HFFc6 (cell line): ENCODE results near the gene ATP6V0B. TPM values are rescaled to one million over a fixed set of nuclear protein-coding genes. Genes with fewer than 3 reads are reported as not detected.

Experiments used
- DNase-seq: peaks from one replicate; pipeline ENCODE4 v3.0.0-alpha.2; 2018
- H3K27ac Mint-ChIP-seq: 2 replicates; pipeline ENCODE4 v1.8.0; 2020; ENCODE audit warnings: mild to moderate bottlenecking, mixed read lengths
- H3K27me3 Mint-ChIP-seq: 2 replicates; pipeline ENCODE4 v1.8.0; 2021; ENCODE audit warnings: mild to moderate bottlenecking, moderate library complexity, mixed read lengths; ENCODE audit not compliant: insufficient read depth
- H3K36me3 Mint-ChIP-seq: 2 replicates; pipeline ENCODE4 v1.8.0; 2021; ENCODE audit warnings: low read depth, mixed read lengths
- H3K4me1 Mint-ChIP-seq: 2 replicates; pipeline ENCODE4 v1.8.0; 2020; ENCODE audit warnings: low read depth, mixed read lengths
- H3K4me3 Mint-ChIP-seq: 2 replicates; pipeline ENCODE4 v1.8.0; 2020; ENCODE audit warnings: mild to moderate bottlenecking, moderate library complexity, mixed read lengths
- H3K9me3 Mint-ChIP-seq: 2 replicates; pipeline ENCODE4 v1.8.0; 2020; ENCODE audit warnings: mild to moderate bottlenecking, mixed read lengths
- total RNA-seq, 6 experiments: library from RNA; stranded (reverse); fragmentation: NEBNext Ultra II Directional; extraction: Animal tissue kit (Norgen Biotek cat#: 25700); gene quantifications; 2 replicates in 1 of 6; 3 replicates in 5 of 6; pipeline ENCODE4 v1.2.3, GENCODE V29; 2021
- TF ChIP-seq, protein P1 (sequence below): fragments of 200-600 bp; sonication (generic); IDR thresholded peaks from 2 replicates; pipeline ENCODE4 v1.5.0; 2021; ENCODE audit warnings: antibody characterized with exemption, mild to moderate bottlenecking

Gene ATP6V0B
- total RNA-seq, 6 experiments from 2014 or later: 145 to 191 (median 155) TPM

DNA sequence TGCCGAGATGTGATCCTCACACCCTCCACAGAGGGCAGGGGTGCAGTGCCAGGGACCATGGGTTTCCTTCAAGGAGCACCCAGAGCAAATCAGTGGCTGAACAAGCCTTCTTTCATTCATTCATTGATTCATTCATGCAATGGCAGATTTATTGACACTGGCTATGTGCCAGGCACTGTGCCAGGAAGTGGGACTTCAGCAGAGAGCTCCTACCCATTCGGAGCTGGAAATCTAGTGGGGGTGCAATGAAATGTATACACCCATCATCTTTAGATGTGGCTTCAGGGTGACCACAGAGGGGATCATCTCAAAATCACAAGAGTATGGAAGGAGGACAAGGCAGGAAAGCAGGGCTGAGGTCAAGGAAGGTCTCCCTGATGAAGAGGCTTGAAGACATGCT lies 37.6 kb downstream of the ATP6V0B start:
- Mint-ChIP-seq H3K27me3 (peaks cover 5% of the 10 kb centered on the region), H3K9me3 (no peaks in the 10 kb centered on the region), H3K4me1 (no peaks in the 10 kb centered on the region), H3K36me3 (no peaks in the 10 kb centered on the region), H3K4me3 (no peak overlapping the region), H3K27ac (no peak overlapping the region)
- TF ChIP-seq, protein P1, sequence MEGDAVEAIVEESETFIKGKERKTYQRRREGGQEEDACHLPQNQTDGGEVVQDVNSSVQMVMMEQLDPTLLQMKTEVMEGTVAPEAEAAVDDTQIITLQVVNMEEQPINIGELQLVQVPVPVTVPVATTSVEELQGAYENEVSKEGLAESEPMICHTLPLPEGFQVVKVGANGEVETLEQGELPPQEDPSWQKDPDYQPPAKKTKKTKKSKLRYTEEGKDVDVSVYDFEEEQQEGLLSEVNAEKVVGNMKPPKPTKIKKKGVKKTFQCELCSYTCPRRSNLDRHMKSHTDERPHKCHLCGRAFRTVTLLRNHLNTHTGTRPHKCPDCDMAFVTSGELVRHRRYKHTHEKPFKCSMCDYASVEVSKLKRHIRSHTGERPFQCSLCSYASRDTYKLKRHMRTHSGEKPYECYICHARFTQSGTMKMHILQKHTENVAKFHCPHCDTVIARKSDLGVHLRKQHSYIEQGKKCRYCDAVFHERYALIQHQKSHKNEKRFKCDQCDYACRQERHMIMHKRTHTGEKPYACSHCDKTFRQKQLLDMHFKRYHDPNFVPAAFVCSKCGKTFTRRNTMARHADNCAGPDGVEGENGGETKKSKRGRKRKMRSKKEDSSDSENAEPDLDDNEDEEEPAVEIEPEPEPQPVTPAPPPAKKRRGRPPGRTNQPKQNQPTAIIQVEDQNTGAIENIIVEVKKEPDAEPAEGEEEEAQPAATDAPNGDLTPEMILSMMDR: no peak
- DNase-seq: no peak

DNA sequence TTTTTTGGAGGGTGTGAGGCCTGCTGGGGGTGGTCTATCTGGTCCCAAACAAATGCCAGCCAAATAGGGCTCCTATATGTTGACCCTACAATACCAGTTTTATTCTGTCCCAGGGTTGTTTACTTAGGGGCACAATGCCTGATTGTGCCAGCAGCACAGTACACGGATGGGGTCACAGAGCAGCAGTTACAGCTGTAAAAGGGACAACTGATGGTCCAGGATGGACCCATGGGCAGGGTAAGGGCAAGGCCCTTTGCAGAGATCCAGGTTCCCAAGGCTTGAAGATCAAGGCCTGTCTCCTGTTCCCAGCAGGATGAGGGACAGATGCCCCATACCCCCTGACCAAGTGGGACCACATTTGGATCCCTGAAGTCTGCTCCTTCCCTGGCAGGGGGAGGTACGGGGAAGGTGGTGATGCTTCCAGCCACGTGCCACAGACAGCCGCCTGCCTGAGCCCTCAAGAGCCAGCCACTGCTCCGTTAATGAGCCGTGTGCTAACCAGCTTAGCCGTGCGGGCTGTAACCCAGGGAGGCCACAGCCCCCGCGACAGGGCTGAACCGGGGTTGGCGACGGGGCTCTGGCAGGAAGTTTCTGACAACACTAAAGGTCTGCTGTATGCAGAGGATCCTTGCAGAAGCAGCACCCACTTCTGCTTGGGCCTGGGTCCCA lies 38.3 kb downstream of the ATP6V0B start:
- Mint-ChIP-seq H3K36me3 (no peaks in the 10 kb centered on the region), H3K4me1 (no peaks in the 10 kb centered on the region), H3K9me3 (no peaks in the 10 kb centered on the region), H3K27me3 (peaks cover 4% of the 10 kb centered on the region), H3K27ac (no peak overlapping the region), H3K4me3 (no peak overlapping the region)
- TF ChIP-seq, protein P1: no peak
- DNase-seq: no peak

DNA sequence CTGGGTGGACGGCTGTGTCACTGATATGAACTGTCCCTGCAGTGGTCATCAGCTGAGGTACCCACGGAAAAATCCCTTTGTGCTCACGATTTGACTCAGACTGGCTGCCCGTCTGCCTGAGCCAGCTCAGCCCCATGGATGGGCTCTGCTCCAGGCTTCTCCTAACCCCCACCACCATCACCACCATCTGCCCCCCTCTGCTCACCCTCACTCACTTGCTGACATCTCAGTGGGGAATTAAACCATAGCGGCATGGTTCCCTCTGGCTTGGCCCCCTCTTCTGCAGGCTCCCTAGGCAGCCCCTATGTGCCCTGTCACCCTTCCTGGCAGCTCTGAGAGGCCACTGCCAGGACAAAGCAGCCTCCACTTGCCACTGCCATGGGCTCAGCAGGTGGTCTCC lies 39.2 kb downstream of the ATP6V0B start:
- Mint-ChIP-seq H3K36me3 (no peaks in the 10 kb centered on the region), H3K9me3 (no peaks in the 10 kb centered on the region), H3K27ac (no peak overlapping the region), H3K4me1 (no peaks in the 10 kb centered on the region), H3K4me3 (no peak overlapping the region), H3K27me3 (peaks cover 3% of the 10 kb centered on the region)
- no peak for DNase-seq
- TF ChIP-seq, protein P1: no peak

DNA sequence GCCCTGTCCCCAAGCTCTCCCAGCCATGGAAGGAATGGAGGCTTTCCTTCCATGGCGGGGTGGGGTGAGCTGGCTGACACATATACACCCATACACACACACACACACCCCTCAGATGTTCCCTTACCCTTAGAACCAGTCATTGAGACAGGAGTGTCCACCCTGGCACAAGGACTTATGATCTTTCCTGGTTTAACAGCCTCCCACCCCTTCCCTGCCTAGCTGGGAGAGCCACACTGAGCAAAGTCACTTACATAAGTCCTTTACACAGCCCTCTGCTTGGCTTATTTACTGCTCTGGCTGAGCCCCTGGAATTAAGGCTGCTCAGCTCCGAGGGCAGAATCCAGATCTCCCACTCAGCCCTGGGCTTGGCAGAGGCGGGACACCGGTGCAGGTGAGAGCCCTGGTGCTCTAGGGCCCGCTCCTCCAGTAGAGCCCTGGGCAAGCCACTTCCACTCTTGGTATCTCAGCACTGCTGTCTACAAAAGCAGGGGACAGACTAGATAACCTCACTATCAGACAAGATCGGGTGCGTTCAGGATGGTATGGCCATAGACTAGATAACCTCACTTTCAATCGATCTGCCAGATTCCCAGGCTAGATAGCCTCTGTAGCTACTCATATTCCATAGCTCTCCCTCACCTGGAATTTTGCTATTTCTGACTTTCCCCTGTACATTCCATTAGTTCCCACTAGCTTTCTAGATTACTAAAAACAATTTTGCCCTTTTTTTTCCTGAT lies 39.8 kb downstream of the ATP6V0B start:
- Mint-ChIP-seq H3K4me1 (no peaks in the 10 kb centered on the region), H3K9me3 (no peaks in the 10 kb centered on the region), H3K27me3 (peaks cover 2% of the 10 kb centered on the region), H3K36me3 (no peaks in the 10 kb centered on the region), H3K4me3 (no peak overlapping the region), H3K27ac (no peak overlapping the region)
- TF ChIP-seq, protein P1: no peak
- no peak for DNase-seq

DNA sequence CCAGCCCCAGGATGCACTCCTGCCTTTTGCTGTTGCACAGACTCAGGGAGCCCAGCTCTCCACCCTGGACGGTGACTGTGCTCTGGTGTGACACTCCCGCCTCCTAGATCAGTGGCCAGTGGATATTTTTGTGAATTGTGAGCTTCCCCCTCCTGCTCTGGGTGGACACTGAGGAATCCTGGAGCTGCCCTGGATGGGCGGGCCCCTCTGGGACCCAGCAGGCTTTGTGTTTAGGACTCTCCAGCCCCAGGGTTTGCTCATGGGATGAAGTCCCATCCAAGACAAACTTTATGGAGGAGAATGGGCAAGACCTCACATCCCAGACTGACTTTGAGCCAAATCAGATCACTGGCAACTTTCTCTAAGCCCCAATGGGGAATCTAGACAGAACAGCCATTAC lies 40.4 kb downstream of the ATP6V0B start:
- Mint-ChIP-seq H3K27me3 (no peaks in the 10 kb centered on the region), H3K4me1 (no peaks in the 10 kb centered on the region), H3K9me3 (no peaks in the 10 kb centered on the region), H3K27ac (no peak overlapping the region), H3K36me3 (no peaks in the 10 kb centered on the region), H3K4me3 (no peak overlapping the region)
- DNase-seq: no peak
- TF ChIP-seq, protein P1: no peak
